Erythroblast (primary cell): ENCODE measurements around the gene SLC2A6.

ENCODE experiments used
- GATA1 ChIP-seq: IDR thresholded peaks from 2 replicates; pipeline ENCODE4 v1.6.1; 2011; ENCODE audit warnings: low read depth, mild to moderate bottlenecking, control low read depth, low read length, moderate library complexity
- POLR2A ChIP-seq: IDR thresholded peaks from 2 replicates; pipeline ENCODE4 v1.6.1; 2011; ENCODE audit warnings: mild to moderate bottlenecking, low read length

DNA sequence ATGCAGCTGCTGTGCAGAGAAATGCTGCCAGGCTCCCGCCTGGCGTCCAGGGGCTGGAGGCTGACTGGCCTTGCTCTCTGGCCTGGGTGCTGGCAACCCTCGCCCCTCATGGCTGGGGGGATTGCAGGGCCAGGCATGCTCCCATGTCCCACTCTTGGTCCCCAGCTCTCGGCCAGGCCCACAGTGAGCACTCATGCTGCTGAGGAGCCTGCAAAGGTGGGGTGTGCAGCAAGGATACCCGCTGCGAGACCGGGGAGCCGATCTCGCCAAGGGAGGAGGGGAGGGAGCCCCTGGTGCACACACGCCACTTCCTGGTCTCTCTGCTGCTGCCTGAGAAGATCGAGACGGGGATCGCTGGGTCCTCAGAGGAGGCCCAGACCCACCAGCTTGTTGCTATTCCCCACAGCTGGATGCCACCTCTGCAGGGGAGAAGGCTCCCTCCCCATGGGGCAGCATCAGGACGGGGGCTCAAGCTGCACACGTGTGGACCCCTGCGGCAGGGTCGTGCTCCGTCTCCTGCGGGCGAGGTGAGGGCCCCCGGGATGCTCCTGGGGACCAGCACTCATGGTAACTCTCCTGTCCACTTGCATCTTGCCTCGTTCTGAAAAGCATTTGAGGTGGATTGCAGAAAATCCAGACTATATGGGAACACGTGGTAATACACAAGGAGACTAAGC, 33.5 kb downstream of the SLC2A6 start:
- TF ChIP-seq POLR2A, result no peak
- TF ChIP-seq GATA1, result no peak
